H1 (cell line): ENCODE data around the gene STARD9. TPM values are rescaled to one million over a fixed set of nuclear protein-coding genes. Genes with fewer than 3 reads are reported as not detected.

Experiments used
- CTCF ChIA-PET: fragments of 300-600 bp; sonication (Branson Sonifier 250); formaldehyde crosslinking; loops from one replicate; lab custom pipeline; 2021; ENCODE audit not compliant: partially characterized antibody; lab: Charles Lee
- POLR2A ChIA-PET: fragments of 300-600 bp; sonication (Branson Sonifier 250); formaldehyde crosslinking; loops from one replicate; lab custom pipeline; 2021; ENCODE audit warnings: inconsistent platforms; ENCODE audit not compliant: partially characterized antibody; lab: Charles Lee
- DNase-seq, 2 experiments: peaks; one replicate each; pipeline versions ENCODE4 v3.0.0 to v3.0.0-alpha.2; 2010 to 2022; ENCODE audit warnings: low spot score in 2 of 2, low read depth in 1 of 2, mixed read lengths in 1 of 2
- FAIRE-seq: peaks from 2 replicates; lab custom pipeline; 2011; peaks lifted over from hg19 to GRCh38; lab: Jason Lieb, UNC
- H2AFZ ChIP-seq: 2 replicates; pipeline ENCODE4 v1.8.1; 2012; ENCODE audit warnings: low read length, inconsistent platforms
- H2AK5ac ChIP-seq: 2 replicates; pipeline ENCODE4 v1.6.1; 2013; ENCODE audit warnings: low read depth, low read length
- H2BK120ac ChIP-seq: replicated peaks from 2 replicates; pipeline ENCODE3; 2013; ENCODE audit warnings: low read depth, low read length, inconsistent platforms
- H2BK12ac ChIP-seq: 2 replicates; pipeline ENCODE4 v1.6.1; 2013; ENCODE audit warnings: low read depth, low read length
- H2BK15ac ChIP-seq: 2 replicates; pipeline ENCODE4 v1.6.1; 2013; ENCODE audit warnings: low read length
- H2BK20ac ChIP-seq: 2 replicates; pipeline ENCODE4 v1.6.1; 2013; ENCODE audit warnings: low read length
- H2BK5ac ChIP-seq: 2 replicates; pipeline ENCODE4 v1.6.1; 2013; ENCODE audit warnings: low read depth, low read length
- H3K14ac ChIP-seq: 2 replicates; pipeline ENCODE4 v1.6.1; 2013; ENCODE audit warnings: inconsistent platforms; ENCODE audit not compliant: insufficient read length
- H3K18ac ChIP-seq: 2 replicates; pipeline ENCODE4 v1.6.1; 2013; ENCODE audit warnings: low read length; ENCODE audit errors: extremely low read depth
- H3K23ac ChIP-seq: 2 replicates; pipeline ENCODE4 v1.6.1; 2013; ENCODE audit warnings: inconsistent platforms; ENCODE audit not compliant: insufficient read length
- H3K23me2 ChIP-seq: 2 replicates; pipeline ENCODE4 v1.6.1; 2013; ENCODE audit warnings: low read depth, low read length
- H3K27ac ChIP-seq: 2 replicates; pipeline ENCODE4 v1.6.1; 2011; ENCODE audit warnings: low read depth, low read length, inconsistent platforms
- H3K27me3 ChIP-seq, 4 experiments: replicated peaks in 1 of 4; 1 replicate in 1 of 4; 2 replicates in 3 of 4; pipeline versions ENCODE4 v1.6.1 to v1.8.1; 2011 to 2013; ENCODE audit warnings: low read length in 3 of 4, mild to moderate bottlenecking in 3 of 4, inconsistent platforms in 2 of 4, mixed read lengths in 2 of 4, moderate library complexity in 1 of 4; ENCODE audit not compliant: control insufficient read depth in 3 of 4, insufficient read depth in 3 of 4; ENCODE audit errors: extremely low read depth in 1 of 4
- H3K36me3 ChIP-seq, 4 experiments: 2 replicates each; pipeline versions ENCODE4 v1.6.1 to v1.8.1; 2011 to 2013; ENCODE audit warnings: mild to moderate bottlenecking in 4 of 4, low read length in 3 of 4, moderate library complexity in 2 of 4, control low read depth in 1 of 4, inconsistent platforms in 1 of 4; ENCODE audit not compliant: insufficient read depth in 4 of 4, control insufficient read depth in 2 of 4
- H3K4ac ChIP-seq: replicated peaks from 2 replicates; pipeline ENCODE3; 2013; ENCODE audit warnings: low read length, low read depth, mixed read lengths, inconsistent platforms; ENCODE audit not compliant: insufficient read length
- H3K4me1 ChIP-seq, 4 experiments: replicated peaks in 1 of 4; 1 replicate in 1 of 4; 2 replicates in 3 of 4; pipeline versions ENCODE4 v1.6.1 to v1.8.1; 2011 to 2013; ENCODE audit warnings: low read length in 3 of 4, inconsistent platforms in 2 of 4, mixed read lengths in 1 of 4; ENCODE audit not compliant: insufficient read depth in 4 of 4, control insufficient read depth in 3 of 4
- H3K4me2 ChIP-seq, 2 experiments: 2 replicates each; pipeline versions ENCODE4 v1.6.1 to v1.8.1; 2011 to 2013; ENCODE audit warnings: low read depth in 2 of 2, low read length in 2 of 2, control low read depth in 1 of 2, inconsistent platforms in 1 of 2, mild to moderate bottlenecking in 1 of 2; ENCODE audit not compliant: insufficient read depth in 1 of 2
- H3K4me3 ChIP-seq, 4 experiments: fragments of 200-600, 300-600 bp in 1 of 4; sonication (generic), shearing (Covaris generic), sonication (Bioruptor Twin) in 1 of 4; 2 replicates each; pipeline versions ENCODE4 v1.5.1 to v1.8.1; 2011 to 2016; ENCODE audit warnings: low read length in 4 of 4, low read depth in 3 of 4, control low read depth in 2 of 4, inconsistent platforms in 2 of 4, mild to moderate bottlenecking in 2 of 4, mixed read lengths in 1 of 4, moderate library complexity in 1 of 4; ENCODE audit not compliant: insufficient read depth in 2 of 4; ENCODE audit errors: extremely low read depth in 1 of 4
- H3K56ac ChIP-seq: replicated peaks from 2 replicates; pipeline ENCODE3; 2013; ENCODE audit warnings: low read depth, mild to moderate bottlenecking, mixed read lengths, low read length, inconsistent platforms; ENCODE audit not compliant: insufficient read length
- H3K79me1 ChIP-seq: 2 replicates; pipeline ENCODE4 v1.6.1; 2013; ENCODE audit warnings: low read depth, low read length, control low read depth
- H3K79me2 ChIP-seq, 2 experiments: 2 replicates each; pipeline versions ENCODE4 v1.6.1 to v1.8.1; 2012 to 2013; ENCODE audit warnings: low read length in 2 of 2, mild to moderate bottlenecking in 2 of 2, inconsistent platforms in 1 of 2; ENCODE audit not compliant: insufficient read depth in 2 of 2, control insufficient read depth in 1 of 2
- H3K9ac ChIP-seq, 4 experiments: replicated peaks in 1 of 4; 1 replicate in 1 of 4; 2 replicates in 3 of 4; pipeline versions ENCODE4 v1.6.1 to v1.8.1; 2011 to 2013; ENCODE audit warnings: low read depth in 3 of 4, low read length in 3 of 4, control low read depth in 2 of 4, mild to moderate bottlenecking in 2 of 4, moderate library complexity in 2 of 4, inconsistent platforms in 1 of 4; ENCODE audit errors: extremely low read depth in 1 of 4
- H3K9me3 ChIP-seq, 2 experiments: 2 replicates each; pipeline versions ENCODE4 v1.6.1 to v1.8.1; 2012 to 2013; ENCODE audit warnings: mild to moderate bottlenecking in 2 of 2, moderate library complexity in 2 of 2, control low read depth in 1 of 2, inconsistent platforms in 1 of 2, low read depth in 1 of 2, low read length in 1 of 2, mixed read lengths in 1 of 2; ENCODE audit not compliant: insufficient read depth in 2 of 2
- H4K20me1 ChIP-seq, 2 experiments: replicated peaks in 1 of 2; 2 replicates each; pipeline versions ENCODE3 to v1.8.1; 2011 to 2013; ENCODE audit warnings: inconsistent platforms in 2 of 2, low read length in 2 of 2, mild to moderate bottlenecking in 1 of 2; ENCODE audit not compliant: insufficient read depth in 2 of 2, control insufficient read depth in 1 of 2
- H4K5ac ChIP-seq: 2 replicates; pipeline ENCODE4 v1.6.1; 2013; ENCODE audit warnings: low read length, low read depth, mixed read lengths, inconsistent platforms; ENCODE audit not compliant: insufficient read length
- H4K8ac ChIP-seq: 2 replicates; pipeline ENCODE4 v1.8.0; 2013; ENCODE audit warnings: mild to moderate bottlenecking, moderate library complexity, low read length, inconsistent platforms; ENCODE audit not compliant: insufficient read depth; ENCODE audit errors: extremely low read depth
- H4K91ac ChIP-seq: replicated peaks from 2 replicates; pipeline ENCODE3; 2013; ENCODE audit warnings: low read length, mixed read lengths, inconsistent platforms; ENCODE audit not compliant: insufficient read length
- CHD2 ChIP-seq: IDR thresholded peaks from 2 replicates; pipeline ENCODE4 v1.6.1; 2012; ENCODE audit warnings: low read length, improper control_type of control experiment
- CREB1 ChIP-seq: IDR thresholded peaks from 2 replicates; pipeline ENCODE4 v1.6.1; 2012; ENCODE audit warnings: inconsistent platforms
- POU5F1 ChIP-seq: IDR thresholded peaks from 2 replicates; pipeline ENCODE4 v1.6.1; 2011; ENCODE audit warnings: low read depth, mild to moderate bottlenecking, low read length, moderate library complexity
- RAD21 ChIP-seq, 2 experiments: IDR thresholded peaks in 1 of 2; conservative IDR thresholded peaks in 1 of 2; 2 replicates each; pipeline ENCODE4 v1.6.1; 2011; ENCODE audit warnings: low read depth in 2 of 2, low read length in 2 of 2, improper control_type of control experiment in 1 of 2, inconsistent platforms in 1 of 2, mild to moderate bottlenecking in 1 of 2, moderate library complexity in 1 of 2
- RFX5 ChIP-seq: IDR thresholded peaks from 2 replicates; pipeline ENCODE4 v1.6.1; 2011; ENCODE audit warnings: low read depth, low read length, improper control_type of control experiment, borderline replicate concordance
- SAP30 ChIP-seq: fragments of 300-600 bp; sonication (generic); IDR thresholded peaks from 2 replicates; pipeline ENCODE4 v1.7.1; 2012; ENCODE audit warnings: low read length, moderate library complexity, mild to moderate bottlenecking, inconsistent platforms; ENCODE audit not compliant: insufficient read depth, insufficient replicate concordance
- TBP ChIP-seq: IDR thresholded peaks from 2 replicates; pipeline ENCODE4 v1.6.1; 2011; ENCODE audit warnings: low read depth, low read length, improper control_type of control experiment
- WGBS, 2 experiments: shearing (Covaris generic) in 1 of 2; methylation state at CpG; one replicate each; pipeline versions ENCODE4 v1.1.6 to v1.1.7; 2013 to 2015; ENCODE audit warnings: low lambda C conversion rate in 2 of 2, mixed read lengths in 2 of 2, inconsistent platforms in 1 of 2, low coverage in 1 of 2, missing lambda C conversion rate in 1 of 2; ENCODE audit not compliant: insufficient replicate concordance in 2 of 2, insufficient coverage in 1 of 2, insufficient read length in 1 of 2; ENCODE audit errors: extremely low coverage in 1 of 2, missing lambda C conversion rate in 1 of 2; 5-methylcytosine and 5-hydroxymethylcytosine counted together
- polyA plus RNA-seq, 7 experiments: library from polyadenylated mRNA; depleted of rRNA in 3 of 7; stranded (reverse) in 5 of 7; unstranded in 2 of 7; fragments of >200 nt in 5 of 7; fragments of 200-250 nt in 2 of 7; gene quantifications; 1 replicate in 5 of 7; 2 replicates in 1 of 7; 4 replicates in 1 of 7; pipeline versions ENCODE4 v1.2.1 to v1.2.3, GENCODE V29; 2011 to 2013; ENCODE audit warnings: missing spikeins in 2 of 7, mixed read lengths in 2 of 7
- total RNA-seq: library from RNA; stranded (reverse); fragmentation: NEBNext Ultra II Directional; extraction: Animal tissue kit (Norgen Biotek cat#: 25700); gene quantifications from 2 replicates; pipeline ENCODE4 v1.2.1, GENCODE V29; 2021
- TF ChIP-seq, protein P1 (sequence below), 3 experiments: IDR thresholded peaks; 1 replicate in 2 of 3; 2 replicates in 1 of 3; pipeline versions ENCODE4 v1.5.1 to v1.6.1; 2011; ENCODE audit warnings: low read length in 3 of 3, mild to moderate bottlenecking in 3 of 3, inconsistent platforms in 2 of 3, low read depth in 1 of 3, moderate library complexity in 1 of 3; ENCODE audit not compliant: insufficient read depth in 1 of 3; ENCODE audit errors: control extremely low read depth in 1 of 3

Gene STARD9
- total and polyA plus RNA-seq, 2 of the 8 experiments (the other 6 are each of a cell fraction or from before 2014, with no cell fraction given): 2.8 to 7.0 TPM

DNA sequence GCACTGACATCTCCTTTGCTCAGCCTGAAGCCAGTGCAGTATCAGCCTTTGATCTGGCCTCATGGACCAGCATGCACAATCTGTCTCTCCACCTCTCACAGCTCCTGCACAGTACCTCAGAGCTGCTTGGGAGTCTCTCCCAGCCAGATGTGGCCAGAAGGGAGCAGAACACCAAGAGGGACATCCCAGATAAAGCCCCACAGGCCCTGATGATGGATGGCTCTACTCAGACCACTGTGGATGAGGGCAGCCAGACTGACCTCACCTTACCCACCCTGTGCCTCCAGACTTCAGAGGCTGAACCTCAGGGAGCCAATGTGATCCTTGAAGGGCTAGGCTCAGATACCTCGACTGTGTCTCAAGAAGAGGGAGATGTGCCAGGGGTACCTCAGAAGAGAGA is 117.1 kb downstream of the STARD9 start:
- no peak overlapping the region; the same call in 1 of the 2 replicates for H2BK12ac ChIP-seq
- H3K79me2 ChIP-seq: no peaks in the 10 kb centered on the region
- POLR2A ChIA-PET: no interaction called here
- H3K4me2 ChIP-seq: no peak overlapping the region
- no peaks in the 10 kb centered on the region for H3K4me1 ChIP-seq
- no peak overlapping the region for H3K18ac ChIP-seq
- H4K8ac ChIP-seq: no peak overlapping the region
- no peak overlapping the region for H2BK120ac ChIP-seq
- H2BK5ac ChIP-seq: no peak overlapping the region
- no peak overlapping the region for H3K56ac ChIP-seq
- no peak overlapping the region for H2AFZ ChIP-seq
- no peak overlapping the region for H2BK15ac ChIP-seq
- DNase-seq: no peak
- H3K14ac ChIP-seq: no peak overlapping the region
- no peak overlapping the region for H3K9ac ChIP-seq
- H2AK5ac ChIP-seq: no peak overlapping the region
- CTCF ChIA-PET: interaction anchor here (1.1 kb wide), 1 partner anchor 11 kb away, joined by 3 read pairs; no protein-coding TSS in a partner anchor
- WGBS, 2 experiments: 91% methylated on average over 1 of the region's 1 CpG; no CpG with 5 or more reads in 1 of the 2 experiments
- H2BK20ac ChIP-seq: no peak overlapping the region
- H3K23me2 ChIP-seq: no peaks in the 10 kb centered on the region
- H4K91ac ChIP-seq: no peak overlapping the region
- no peak for FAIRE-seq
- no peaks in the 10 kb centered on the region for H3K27me3 ChIP-seq
- H4K5ac ChIP-seq: no peak overlapping the region
- no peak overlapping the region for H3K4ac ChIP-seq
- H3K4me3 ChIP-seq: no peak overlapping the region
- H3K79me1 ChIP-seq: no peaks in the 10 kb centered on the region
- peaks cover 0 to 10% (median under 1%) of the 10 kb centered on the region in 4 experiments; a peak in 3 of 8 replicates for H3K36me3 ChIP-seq
- H3K27ac ChIP-seq: no peak overlapping the region
- peaks cover 1 to 2% of the 10 kb centered on the region in 2 experiments for H4K20me1 ChIP-seq
- no peaks in the 10 kb centered on the region for H3K9me3 ChIP-seq
- no peak overlapping the region for H3K23ac ChIP-seq
- TF ChIP-seq TBP (no peak), POU5F1 (no peak), CHD2 (no peak), RFX5 (no peak), RAD21 (IDR thresholded peaks at IDR 0.05 in 1 of 2, conservative IDR thresholded peaks at IDR 0.05 in 1 of 2; ENCODE audit: low read depth in 2 of 2, low read length in 2 of 2) (no peak), CREB1 (no peak), SAP30 (no peak)
- TF ChIP-seq, protein P1, sequence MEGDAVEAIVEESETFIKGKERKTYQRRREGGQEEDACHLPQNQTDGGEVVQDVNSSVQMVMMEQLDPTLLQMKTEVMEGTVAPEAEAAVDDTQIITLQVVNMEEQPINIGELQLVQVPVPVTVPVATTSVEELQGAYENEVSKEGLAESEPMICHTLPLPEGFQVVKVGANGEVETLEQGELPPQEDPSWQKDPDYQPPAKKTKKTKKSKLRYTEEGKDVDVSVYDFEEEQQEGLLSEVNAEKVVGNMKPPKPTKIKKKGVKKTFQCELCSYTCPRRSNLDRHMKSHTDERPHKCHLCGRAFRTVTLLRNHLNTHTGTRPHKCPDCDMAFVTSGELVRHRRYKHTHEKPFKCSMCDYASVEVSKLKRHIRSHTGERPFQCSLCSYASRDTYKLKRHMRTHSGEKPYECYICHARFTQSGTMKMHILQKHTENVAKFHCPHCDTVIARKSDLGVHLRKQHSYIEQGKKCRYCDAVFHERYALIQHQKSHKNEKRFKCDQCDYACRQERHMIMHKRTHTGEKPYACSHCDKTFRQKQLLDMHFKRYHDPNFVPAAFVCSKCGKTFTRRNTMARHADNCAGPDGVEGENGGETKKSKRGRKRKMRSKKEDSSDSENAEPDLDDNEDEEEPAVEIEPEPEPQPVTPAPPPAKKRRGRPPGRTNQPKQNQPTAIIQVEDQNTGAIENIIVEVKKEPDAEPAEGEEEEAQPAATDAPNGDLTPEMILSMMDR (IDR thresholded peaks at IDR 0.05; ENCODE audit: control extremely low read depth in 1 of 3, insufficient read depth in 1 of 3, low read depth in 1 of 3, low read length in 3 of 3): no peak
